Neural crest cell (in vitro differentiated cells): Measurements from ENCODE around the gene MLN. TPM values are rescaled to one million over a fixed set of nuclear protein-coding genes. Genes with fewer than 3 reads are reported as not detected.

Experiments
- DNase-seq: peaks from one replicate; pipeline ENCODE4 v3.0.0; 2021; ENCODE audit warnings: low read depth, mixed read lengths, low spot score
- H3K27ac Mint-ChIP-seq: one replicate; pipeline ENCODE4 v1.8.0; 2021; ENCODE audit warnings: mild to moderate bottlenecking, mixed read lengths; ENCODE audit not compliant: unreplicated experiment
- H3K27me3 Mint-ChIP-seq: 2 replicates; pipeline ENCODE4 v1.8.0; 2021; ENCODE audit warnings: low read depth, mild to moderate bottlenecking, mixed read lengths
- H3K36me3 Mint-ChIP-seq: 2 replicates; pipeline ENCODE4 v1.8.0; 2021; ENCODE audit warnings: low read depth, mild to moderate bottlenecking, mixed read lengths
- H3K4me1 Mint-ChIP-seq: 2 replicates; pipeline ENCODE4 v1.8.0; 2021; ENCODE audit warnings: mixed read lengths
- H3K4me3 Mint-ChIP-seq: one replicate; pipeline ENCODE4 v1.8.0; 2021; ENCODE audit warnings: mild to moderate bottlenecking, mixed read lengths
- H3K9me3 Mint-ChIP-seq: 2 replicates; pipeline ENCODE4 v1.8.0; 2021; ENCODE audit warnings: mixed read lengths
- total RNA-seq: library from RNA; stranded (reverse); gene quantifications from 2 replicates; pipeline ENCODE4 v1.2.1, GENCODE V29; 2021
- TF ChIP-seq, protein P1 (sequence below): fragments of 200-600 bp; sonication (generic); conservative IDR thresholded peaks from 2 replicates; pipeline ENCODE4 v1.5.0; 2021; ENCODE audit warnings: antibody characterized with exemption, mild to moderate bottlenecking

Gene MLN
- total RNA-seq, 1 donor from 2014 or later: not detected

DNA sequence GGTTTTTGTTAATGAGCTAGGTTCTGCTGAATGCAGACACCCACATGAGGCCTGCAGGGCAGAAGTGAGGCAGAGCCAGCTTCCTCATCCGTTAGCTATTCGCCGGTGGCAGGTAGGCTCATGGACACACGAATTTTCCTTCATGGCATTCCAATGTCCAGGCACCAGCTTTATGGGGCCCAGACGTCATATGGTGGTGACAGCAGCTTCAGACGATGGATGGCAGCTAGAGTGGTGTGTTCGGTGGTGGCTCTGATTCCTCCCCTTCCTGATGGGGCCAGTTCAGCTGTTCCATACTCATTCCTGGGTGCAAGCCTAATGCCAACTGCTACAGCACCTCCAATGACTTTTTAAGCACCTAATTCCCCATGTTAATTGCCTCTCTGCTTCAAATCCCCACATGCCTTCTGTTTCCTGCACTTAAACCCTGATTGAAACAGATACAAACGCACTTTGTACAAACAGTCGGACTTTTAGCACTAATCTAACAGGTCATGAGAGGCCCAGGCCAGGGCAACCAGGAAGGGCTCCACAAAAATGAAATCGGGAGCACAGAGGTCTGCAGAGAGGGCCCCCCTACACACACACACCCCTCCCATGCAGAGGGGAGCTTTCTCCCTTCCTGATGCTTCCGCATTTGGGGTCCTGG, 35.7 kb upstream of the MLN start:
- Mint-ChIP-seq H3K27ac (peak overlapping the region; percentile 53), H3K4me1 (peaks cover 56% of the 10 kb centered on the region), H3K36me3 (no peaks in the 10 kb centered on the region), H3K27me3 (no peaks in the 10 kb centered on the region), H3K4me3 (no peak overlapping the region), H3K9me3 (no peaks in the 10 kb centered on the region)
- DNase-seq: no peak
- TF ChIP-seq, protein P1, sequence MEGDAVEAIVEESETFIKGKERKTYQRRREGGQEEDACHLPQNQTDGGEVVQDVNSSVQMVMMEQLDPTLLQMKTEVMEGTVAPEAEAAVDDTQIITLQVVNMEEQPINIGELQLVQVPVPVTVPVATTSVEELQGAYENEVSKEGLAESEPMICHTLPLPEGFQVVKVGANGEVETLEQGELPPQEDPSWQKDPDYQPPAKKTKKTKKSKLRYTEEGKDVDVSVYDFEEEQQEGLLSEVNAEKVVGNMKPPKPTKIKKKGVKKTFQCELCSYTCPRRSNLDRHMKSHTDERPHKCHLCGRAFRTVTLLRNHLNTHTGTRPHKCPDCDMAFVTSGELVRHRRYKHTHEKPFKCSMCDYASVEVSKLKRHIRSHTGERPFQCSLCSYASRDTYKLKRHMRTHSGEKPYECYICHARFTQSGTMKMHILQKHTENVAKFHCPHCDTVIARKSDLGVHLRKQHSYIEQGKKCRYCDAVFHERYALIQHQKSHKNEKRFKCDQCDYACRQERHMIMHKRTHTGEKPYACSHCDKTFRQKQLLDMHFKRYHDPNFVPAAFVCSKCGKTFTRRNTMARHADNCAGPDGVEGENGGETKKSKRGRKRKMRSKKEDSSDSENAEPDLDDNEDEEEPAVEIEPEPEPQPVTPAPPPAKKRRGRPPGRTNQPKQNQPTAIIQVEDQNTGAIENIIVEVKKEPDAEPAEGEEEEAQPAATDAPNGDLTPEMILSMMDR: no peak

DNA sequence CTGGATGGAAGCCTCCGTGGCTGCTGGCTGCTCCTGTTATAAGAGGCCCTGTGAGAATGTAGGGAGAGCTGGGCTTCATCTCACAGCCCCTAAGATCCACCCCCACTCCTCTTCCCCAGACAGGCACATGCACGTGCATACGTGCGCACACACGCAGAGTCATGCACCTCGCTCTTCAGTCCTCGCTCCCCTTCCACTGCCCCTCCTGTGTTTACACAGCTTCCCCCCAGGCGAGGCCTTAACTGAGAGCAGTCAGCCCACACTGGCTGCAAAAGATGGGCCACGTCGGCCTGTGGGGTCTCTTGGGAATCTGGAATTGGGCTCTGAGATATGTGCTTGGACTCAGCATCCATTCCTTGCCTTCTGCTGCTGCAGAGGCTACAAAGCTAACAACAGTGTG, 35.2 kb upstream of the MLN start:
- TF ChIP-seq, protein P1: no peak
- Mint-ChIP-seq H3K27me3 (no peaks in the 10 kb centered on the region), H3K4me1 (peaks cover 55% of the 10 kb centered on the region), H3K36me3 (no peaks in the 10 kb centered on the region), H3K4me3 (no peak overlapping the region), H3K9me3 (no peaks in the 10 kb centered on the region), H3K27ac (peak overlapping the region; percentile 53)
- DNase-seq: no peak

DNA sequence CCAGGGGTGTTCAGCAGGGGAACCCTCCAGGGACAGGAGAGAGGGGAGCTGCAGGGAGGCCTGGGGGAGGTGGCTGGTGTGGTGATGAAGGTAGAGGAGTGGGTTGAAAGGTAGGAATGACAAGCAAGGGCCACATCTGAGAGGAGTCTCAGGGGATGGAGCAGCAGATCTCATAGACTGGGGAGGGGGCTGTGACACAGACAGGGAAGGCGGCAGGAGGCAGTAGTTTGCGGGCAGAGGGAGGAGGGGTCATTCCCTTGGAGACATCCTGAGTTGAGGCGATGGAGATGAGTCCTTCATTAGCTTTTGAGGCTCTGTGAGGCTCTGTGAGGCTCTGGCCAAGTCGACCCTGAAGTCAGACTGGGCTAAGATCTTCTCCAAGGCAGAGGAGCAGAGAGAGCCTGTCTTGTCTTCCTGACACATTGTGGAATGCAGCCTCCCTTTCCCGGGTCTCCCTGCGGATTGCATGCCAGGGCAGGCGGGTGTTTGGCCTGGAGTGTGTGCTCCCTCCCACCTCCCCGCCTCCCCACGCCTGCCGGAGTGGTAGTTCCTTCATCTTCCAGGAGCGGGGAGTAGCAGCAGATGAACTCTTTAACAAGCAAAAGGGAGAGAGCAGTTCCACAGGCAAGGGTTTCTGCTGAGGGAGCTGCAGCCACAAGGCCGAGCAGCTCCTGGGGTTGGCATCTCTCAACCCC, 34.3 kb upstream of the MLN start:
- peak overlapping the region; percentile 87 for H3K27ac Mint-ChIP-seq

DNA sequence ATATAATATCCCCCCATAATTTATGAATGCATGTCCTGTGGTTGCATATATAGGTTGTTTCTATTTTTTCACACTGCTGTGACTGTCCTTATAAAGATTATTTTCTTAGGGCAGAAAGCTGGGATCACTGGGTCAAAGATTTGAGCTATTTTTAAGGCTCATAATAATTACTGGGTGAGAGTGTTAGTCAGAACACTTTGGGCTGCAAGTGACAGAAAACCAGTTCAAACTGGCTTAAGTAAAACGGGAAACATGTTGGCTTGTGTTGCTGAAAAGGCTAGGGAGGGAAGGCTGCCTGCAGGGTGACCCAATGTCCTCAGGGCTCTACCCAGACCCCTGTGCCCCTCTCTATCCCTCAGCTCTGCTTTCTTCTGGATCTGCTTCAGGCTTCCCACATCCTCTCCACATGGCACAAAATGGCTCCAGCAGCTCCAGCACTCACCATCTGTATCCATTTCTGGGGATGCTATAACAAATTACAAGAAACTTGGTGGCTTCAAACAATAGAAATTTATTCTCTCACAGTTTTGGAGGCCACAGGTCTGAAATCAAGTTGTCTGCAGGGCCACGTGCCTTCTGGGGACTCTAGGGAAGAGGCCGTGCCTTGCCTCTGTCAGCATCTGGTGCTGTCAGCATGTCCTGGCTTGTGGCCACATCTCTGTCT, 33.1 kb upstream of the MLN start:
- H3K36me3 Mint-ChIP-seq: no peaks in the 10 kb centered on the region
- TF ChIP-seq, protein P1: no peak
- H3K4me1 Mint-ChIP-seq: peaks cover 38% of the 10 kb centered on the region
- no peaks in the 10 kb centered on the region for H3K9me3 Mint-ChIP-seq
- DNase-seq: no peak
- H3K27me3 Mint-ChIP-seq: no peaks in the 10 kb centered on the region
- H3K27ac Mint-ChIP-seq: no peak overlapping the region
- H3K4me3 Mint-ChIP-seq: no peak overlapping the region

More for the DNA sequence above, 34.3 kb upstream of the MLN start:
- Mint-ChIP-seq H3K9me3 (no peaks in the 10 kb centered on the region), H3K27me3 (no peaks in the 10 kb centered on the region), H3K4me1 (peaks cover 46% of the 10 kb centered on the region), H3K4me3 (no peak overlapping the region), H3K36me3 (no peaks in the 10 kb centered on the region)
- DNase-seq: no peak
- TF ChIP-seq, protein P1: no peak

DNA sequence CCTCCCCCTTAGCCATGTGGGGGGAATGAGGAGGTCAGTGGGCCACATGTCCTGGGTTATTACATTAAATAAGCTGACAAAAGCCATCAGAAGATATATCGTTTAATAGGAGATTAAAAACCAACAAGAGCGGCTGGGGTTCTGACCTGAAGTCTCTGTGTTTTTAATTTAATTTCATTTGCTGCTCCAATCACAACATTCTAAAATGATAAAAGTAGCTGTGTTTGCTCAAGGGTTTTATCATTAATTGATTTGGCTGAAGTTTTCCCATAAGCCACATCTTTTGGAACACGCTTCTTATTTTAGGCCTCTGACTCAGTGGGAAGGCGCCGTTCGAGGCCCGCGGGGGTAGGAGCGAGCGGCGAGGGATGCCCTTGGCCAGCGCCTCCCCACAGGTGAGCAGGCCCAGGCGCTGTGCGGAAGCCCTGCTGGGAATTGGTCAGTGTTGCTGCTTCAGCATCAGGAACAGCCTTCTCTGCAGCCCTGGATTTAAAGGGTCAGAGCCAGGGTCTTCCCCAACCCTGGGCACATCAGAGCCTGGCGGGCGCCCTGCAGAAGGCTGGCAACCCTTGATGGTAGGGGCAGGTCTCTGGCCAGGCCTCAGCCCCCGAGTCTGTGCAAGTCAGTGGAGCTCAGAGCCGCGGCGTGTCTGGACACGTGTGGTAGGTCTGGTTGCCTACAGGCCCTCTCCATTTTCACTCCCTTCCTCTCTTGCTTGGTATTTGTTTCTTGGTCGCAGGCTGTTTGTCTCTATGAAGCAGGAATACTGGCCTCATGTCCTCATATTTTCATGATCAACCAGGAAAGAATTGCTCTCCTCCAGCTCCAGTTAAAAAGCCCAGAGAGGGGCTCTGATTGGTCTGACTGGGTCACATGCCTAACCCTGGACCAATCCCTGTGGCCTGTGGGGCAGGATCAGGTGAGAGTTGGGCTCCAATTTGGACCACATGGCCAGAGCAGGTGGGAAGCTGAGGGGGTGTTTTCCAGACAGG, 30.9 kb upstream of the MLN start:
- no peak overlapping the region for H3K4me3 Mint-ChIP-seq
- DNase-seq: no peak
- H3K27me3 Mint-ChIP-seq: peaks cover 6% of the 10 kb centered on the region
- H3K36me3 Mint-ChIP-seq: no peaks in the 10 kb centered on the region
- peaks cover 21% of the 10 kb centered on the region for H3K4me1 Mint-ChIP-seq
- TF ChIP-seq, protein P1: no peak
- H3K27ac Mint-ChIP-seq: no peak overlapping the region
- no peaks in the 10 kb centered on the region for H3K9me3 Mint-ChIP-seq
